Measurements from ENCODE around the gene SMAD7.

- TF ChIP-seq CTCF (IDR thresholded peaks at IDR 0.05) (no peak), POLR2A (IDR thresholded peaks at IDR 0.05) (no peak)
Measured at GRCh38 chr18:48889981-48890762, 60.6 kb downstream of the SMAD7 start.

Data from lower leg skin (tissue), 3 donors.